Neural cell (in vitro differentiated cells): ENCODE measurements around the gene THEM4.

ENCODE experiments used
- CTCF ChIP-seq: fragments of 450-650 bp; IDR thresholded peaks from 2 replicates; pipeline ENCODE4 v1.5.1; 2014; ENCODE audit warnings: antibody characterized with exemption, mild to moderate bottlenecking, moderate library complexity; ENCODE audit not compliant: poor library complexity, severe bottlenecking
- EP300 ChIP-seq: fragments of 450-650 bp; conservative IDR thresholded peaks from 2 replicates; pipeline ENCODE4 v1.6.1; 2014; ENCODE audit warnings: antibody characterized with exemption, mild to moderate bottlenecking, moderate library complexity; ENCODE audit not compliant: poor library complexity, severe bottlenecking
- REST ChIP-seq: IDR thresholded peaks from 2 replicates; pipeline ENCODE4 v1.6.1; 2012; ENCODE audit warnings: borderline replicate concordance

GRCh38 chr1:151835596-151835995, 73.7 kb downstream of the THEM4 start:
- no peak for TF ChIP-seq CTCF
- no peak for TF ChIP-seq EP300
- no peak for TF ChIP-seq REST
